ENCODE results near the gene NOSTRIN.

Gene NOSTRIN

GRCh38 chr2:168884975-168885374 lies 82.5 kb downstream of the NOSTRIN start:
- no peak for DNase-seq (ENCODE audit: low spot score)

GRCh38 chr2:168889635-168890005 lies 87.2 kb downstream of the NOSTRIN start:
- DNase-seq (ENCODE audit: low spot score) = no peak

GRCh38 chr2:168890006-168890782 lies 87.8 kb downstream of the NOSTRIN start, which contains the start of gene SPC25:
SPC25 (minus strand) TSS chr2:168890430; CDS start chr2:168889519, 911 bp downstream.
- DNase-seq (ENCODE audit: low spot score) = peak; percentile 93

- no peak for DNase-seq (ENCODE audit: low spot score)
These were observed 89.9 kb downstream of the NOSTRIN start for GRCh38 chr2:168892327-168892726.

DNA sequence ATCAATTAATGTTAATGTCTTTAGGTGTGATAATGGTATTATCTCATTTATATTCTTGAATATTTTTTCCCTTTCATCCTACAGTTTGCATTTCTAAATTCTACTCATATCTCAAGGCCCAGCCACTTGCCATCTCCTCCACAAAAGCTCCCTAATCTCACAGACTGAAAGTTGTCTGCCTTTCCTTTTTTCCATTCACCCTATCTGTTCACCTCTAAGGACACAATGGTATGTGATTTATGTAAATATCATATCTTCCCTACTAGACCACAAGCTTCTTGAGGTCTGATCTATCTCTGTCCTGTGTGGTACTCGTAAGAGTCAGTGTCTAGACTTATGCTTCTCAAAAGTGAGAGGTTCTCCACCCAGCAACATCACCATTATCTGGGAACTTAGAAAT lies 91.7 kb downstream of the NOSTRIN start:
- DNase-seq (ENCODE audit: low spot score) = no peak

DNA sequence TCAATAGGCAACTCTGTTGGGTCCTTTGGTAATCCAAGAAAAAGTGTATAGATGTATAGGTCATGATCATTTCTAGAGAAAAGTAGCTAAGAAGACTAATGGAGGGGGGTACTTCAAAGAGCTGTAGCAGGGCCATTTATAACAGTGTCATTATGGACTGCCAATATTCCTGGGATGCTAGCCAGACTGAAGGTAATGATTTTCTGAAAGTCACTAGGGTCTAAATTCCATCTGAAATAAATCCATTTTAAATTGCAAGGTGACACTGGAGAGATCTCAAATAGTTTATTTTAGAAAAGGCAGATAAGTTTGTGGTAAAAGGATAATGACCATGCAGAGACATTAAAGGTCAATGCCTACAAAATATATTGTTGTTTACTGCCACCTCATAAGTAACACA lies 92.3 kb downstream of the NOSTRIN start:
- DNase-seq (ENCODE audit: low spot score) = no peak

GRCh38 chr2:168895771-168896170 lies 93.3 kb downstream of the NOSTRIN start:
- DNase-seq (ENCODE audit: low spot score) = no peak

- no peak for DNase-seq (ENCODE audit: low spot score)
These were observed 94.3 kb downstream of the NOSTRIN start for GRCh38 chr2:168896783-168897182.

GRCh38 chr2:168897449-168897848 lies 95.0 kb downstream of the NOSTRIN start:
- DNase-seq (ENCODE audit: low spot score) = no peak

DNA sequence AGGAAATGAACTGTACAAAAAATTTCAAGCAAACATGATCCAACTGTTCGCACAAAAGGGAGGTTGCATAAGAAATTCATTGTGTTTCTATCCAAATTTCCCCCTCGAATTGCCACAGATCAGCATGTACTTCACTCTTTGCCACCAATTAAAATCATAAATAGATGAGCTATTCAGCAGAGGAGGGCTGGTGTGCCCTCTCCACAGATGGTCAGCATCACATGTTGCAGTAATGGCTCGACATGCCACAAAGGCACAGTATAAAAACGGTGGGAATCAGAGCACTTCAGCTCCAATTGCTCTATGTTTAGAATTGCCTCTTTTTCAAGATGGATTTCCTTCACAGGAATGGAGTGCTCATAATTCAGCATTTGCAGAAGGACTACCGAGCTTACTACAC lies 98.6 kb downstream of the NOSTRIN start, which contains the start of gene G6PC2:
TSS of gene G6PC2 (plus strand) at position 289 of the 400 bp plus-strand sequence. CDS start at position 330, 41 bp downstream.
- DNase-seq (ENCODE audit: low spot score) = no peak

DNA sequence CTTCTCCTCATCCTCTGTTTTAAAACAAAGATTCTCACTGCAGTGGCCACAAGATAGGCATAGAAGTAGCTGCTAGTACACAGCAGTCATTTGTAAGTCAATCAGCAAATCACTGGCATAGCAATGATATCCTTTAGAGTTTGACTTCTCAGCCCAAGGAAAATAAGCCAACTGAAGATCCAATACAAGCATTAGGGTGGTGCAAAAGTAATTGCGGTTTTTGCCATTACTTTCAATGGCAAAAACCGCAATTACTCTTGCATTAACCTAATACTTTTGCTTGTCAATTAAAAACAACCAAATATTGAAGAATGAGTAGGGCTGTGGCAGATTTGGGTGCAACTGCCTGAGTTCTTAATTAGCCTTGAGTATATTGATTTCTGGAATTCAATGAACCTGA lies 101.5 kb downstream of the NOSTRIN start:
- no peak for DNase-seq (ENCODE audit: low spot score)

DNA sequence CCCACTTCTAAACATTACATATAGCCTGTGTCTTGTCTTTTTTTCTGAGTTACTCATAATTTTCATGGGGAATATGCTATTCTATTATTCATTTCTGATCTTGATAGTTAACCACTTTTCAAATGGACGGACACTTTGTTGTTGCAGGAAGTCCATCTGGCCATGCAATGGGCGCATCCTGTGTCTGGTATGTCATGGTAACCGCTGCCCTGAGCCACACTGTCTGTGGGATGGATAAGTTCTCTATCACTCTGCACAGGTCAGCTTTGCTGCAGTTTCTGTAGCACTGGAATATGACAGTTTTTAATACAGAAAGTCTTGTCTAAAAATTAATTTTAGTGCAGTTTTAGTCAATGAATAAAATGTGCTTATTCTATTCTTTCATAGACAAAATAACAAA lies 101.9 kb downstream of the NOSTRIN start:
- DNase-seq (ENCODE audit: low spot score) = no peak

DNA sequence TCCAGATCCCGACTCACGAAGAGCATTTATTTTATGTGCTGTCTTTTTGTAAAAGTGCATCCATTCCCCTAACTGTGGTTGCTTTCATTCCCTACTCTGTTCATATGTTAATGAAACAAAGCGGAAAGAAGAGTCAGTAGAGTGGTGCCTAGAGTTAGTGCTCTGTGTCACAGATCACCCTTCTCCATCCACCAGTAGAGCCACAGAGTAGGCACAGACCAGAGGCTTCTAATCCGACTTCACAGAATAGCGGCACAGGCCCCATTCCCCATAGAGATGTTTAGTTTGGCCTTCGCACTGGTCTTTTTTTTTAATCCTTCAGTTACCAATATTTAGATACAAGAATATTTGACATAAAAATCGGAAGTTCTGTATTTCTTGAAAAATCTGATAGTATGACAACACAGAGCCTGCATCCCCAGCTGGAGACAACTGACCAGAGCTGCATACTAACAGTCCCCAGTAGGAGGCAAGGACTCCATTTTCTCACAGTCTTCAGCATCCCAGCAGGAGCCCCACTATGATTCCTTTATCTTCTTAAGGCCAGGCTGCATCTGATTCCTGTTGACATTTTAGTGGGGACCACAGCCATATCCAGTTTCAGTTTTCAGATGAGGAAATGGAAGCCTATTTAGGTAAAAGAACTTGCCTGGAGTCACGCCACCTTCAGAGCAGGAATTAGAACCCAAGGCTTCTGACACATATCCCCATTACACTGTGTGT lies 105.7 kb downstream of the NOSTRIN start:
- no peak for DNase-seq (ENCODE audit: low spot score)

DNA sequence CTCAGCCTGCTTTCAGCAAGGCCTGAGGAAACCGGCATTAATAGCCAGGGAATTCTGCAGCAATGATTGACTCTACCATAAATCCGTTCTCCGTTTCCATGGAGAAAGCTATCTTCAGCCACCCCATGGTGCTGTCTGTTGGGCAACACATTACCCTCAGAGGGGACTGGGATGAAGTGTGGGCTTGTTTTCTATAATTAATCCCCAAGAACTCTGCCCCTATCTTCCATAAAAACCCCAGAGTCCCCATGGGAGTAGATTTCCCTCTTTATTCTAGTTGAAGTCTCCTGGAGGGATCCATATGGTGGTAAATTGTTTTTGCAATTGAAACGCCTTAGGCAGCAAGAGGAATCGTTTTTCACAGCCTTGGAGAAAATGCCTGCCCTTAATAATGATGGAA lies 107.9 kb downstream of the NOSTRIN start:
- DNase-seq (ENCODE audit: low spot score) = no peak

- no peak for DNase-seq (ENCODE audit: low spot score)
These were observed 110.0 kb downstream of the NOSTRIN start for GRCh38 chr2:168912466-168912865.

DNA sequence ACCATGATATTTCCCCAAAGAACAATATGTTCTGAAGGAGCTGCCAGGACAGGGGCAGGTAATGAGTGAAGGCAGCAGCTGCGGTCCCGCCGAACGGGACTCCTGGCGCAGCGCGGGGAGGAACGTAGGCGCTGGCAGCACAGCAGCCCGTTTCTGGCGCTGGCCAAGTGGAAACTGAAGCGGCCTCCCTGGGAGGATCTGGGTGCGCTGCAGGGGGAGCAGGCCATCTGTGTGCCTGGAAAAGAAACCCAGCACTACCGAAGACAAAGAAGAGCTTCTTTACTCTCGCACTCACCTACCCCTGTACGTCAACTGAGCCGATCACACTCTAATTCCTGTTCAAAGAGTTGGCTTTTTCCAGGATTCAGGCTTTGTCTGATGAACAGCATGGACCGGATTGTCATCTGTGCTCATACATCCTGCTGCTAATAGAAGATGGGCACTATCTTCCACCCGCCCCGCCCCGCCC lies 110.5 kb downstream of the NOSTRIN start:
- peak; percentile 11 for DNase-seq (ENCODE audit: low spot score)

GRCh38 chr2:168913495-168913894 lies 111.1 kb downstream of the NOSTRIN start:
- DNase-seq (ENCODE audit: low spot score) = no peak
